Breast epithelium (tissue), 4 donors: ENCODE measurements around the gene KRTAP2-2. TPM values are rescaled to one million over a fixed set of nuclear protein-coding genes. Genes with fewer than 3 reads are reported as not detected.
"Not testable (repeated sequence)": the region's sequence is repeated elsewhere in the genome, so short reads cannot be mapped to it uniquely, and the experiment has no call there.

Experiments
- DNase-seq, 2 donors: peaks; one replicate each; pipeline ENCODE4 v3.0.0-alpha.2; 2019; ENCODE audit warnings: low spot score in 2 of 2
- H3K27ac ChIP-seq, 2 donors: fragments of 200-600 bp; sonication (generic) in 1 of 2; one replicate each; pipeline ENCODE4 v1.5.1; 2016 to 2019; ENCODE audit warnings: mild to moderate bottlenecking in 1 of 2
- H3K27me3 ChIP-seq, 2 donors: fragments of 200-600 bp; sonication (generic) in 1 of 2; one replicate each; pipeline versions ENCODE4 v1.5.1 to v1.6.0; 2017 to 2019; ENCODE audit warnings: control low read depth in 1 of 2, mild to moderate bottlenecking in 1 of 2
- H3K36me3 ChIP-seq: fragments of 200-600 bp; one replicate; pipeline ENCODE4 v1.5.1; 2019
- H3K4me1 ChIP-seq, 2 donors: fragments of 200-600 bp; sonication (generic); one replicate each; pipeline ENCODE4 v1.5.1; 2016 to 2019; ENCODE audit warnings: control low read depth in 1 of 2
- H3K4me3 ChIP-seq, 3 donors: fragments of 200-600 bp; sonication (generic); 1 replicate in 2 of 3; 2 replicates in 1 of 3; pipeline ENCODE4 v1.5.1; 2016 to 2019; ENCODE audit warnings: mild to moderate bottlenecking in 3 of 3, moderate library complexity in 2 of 3
- H3K9me3 ChIP-seq, 2 donors: fragments of 200-600 bp; sonication (generic) in 1 of 2; one replicate each; pipeline ENCODE4 v1.5.1; 2016 to 2019; ENCODE audit warnings: control low read depth in 1 of 2
- POLR2A ChIP-seq: fragments of 450-650 bp; IDR thresholded peaks from one replicate; pipeline ENCODE4 v1.6.1; 2016; ENCODE audit warnings: antibody characterized with exemption, mild to moderate bottlenecking, moderate library complexity
- POLR2AphosphoS5 ChIP-seq, 3 donors: sonication (generic); formaldehyde crosslinking; IDR thresholded peaks; one replicate each; pipeline ENCODE4 v1.6.1; 2017; ENCODE audit warnings: antibody characterized with exemption in 3 of 3
- intact Hi-C: fragments of 100-400 bp; cut with DNase I; formaldehyde crosslinking; loops from one replicate; pipeline ENCODE4 v1.15.1; 2023; ENCODE audit warnings: low total_unique reads
- total RNA-seq, 3 donors: library from RNA; depleted of rRNA; stranded (reverse); fragments of >200 nt; gene quantifications; one replicate each; pipeline ENCODE4 v1.1.0, GENCODE V29; 2016
- TF ChIP-seq, protein P1 (sequence below), 3 donors: fragments of 450-650 bp; IDR thresholded peaks; one replicate each; pipeline ENCODE4 v1.5.1; 2016 to 2017; ENCODE audit warnings: antibody characterized with exemption in 3 of 3, mild to moderate bottlenecking in 3 of 3, moderate library complexity in 3 of 3

KRTAP2-2 gene
- total RNA-seq, 3 donors from 2014 or later = not detected

DNA sequence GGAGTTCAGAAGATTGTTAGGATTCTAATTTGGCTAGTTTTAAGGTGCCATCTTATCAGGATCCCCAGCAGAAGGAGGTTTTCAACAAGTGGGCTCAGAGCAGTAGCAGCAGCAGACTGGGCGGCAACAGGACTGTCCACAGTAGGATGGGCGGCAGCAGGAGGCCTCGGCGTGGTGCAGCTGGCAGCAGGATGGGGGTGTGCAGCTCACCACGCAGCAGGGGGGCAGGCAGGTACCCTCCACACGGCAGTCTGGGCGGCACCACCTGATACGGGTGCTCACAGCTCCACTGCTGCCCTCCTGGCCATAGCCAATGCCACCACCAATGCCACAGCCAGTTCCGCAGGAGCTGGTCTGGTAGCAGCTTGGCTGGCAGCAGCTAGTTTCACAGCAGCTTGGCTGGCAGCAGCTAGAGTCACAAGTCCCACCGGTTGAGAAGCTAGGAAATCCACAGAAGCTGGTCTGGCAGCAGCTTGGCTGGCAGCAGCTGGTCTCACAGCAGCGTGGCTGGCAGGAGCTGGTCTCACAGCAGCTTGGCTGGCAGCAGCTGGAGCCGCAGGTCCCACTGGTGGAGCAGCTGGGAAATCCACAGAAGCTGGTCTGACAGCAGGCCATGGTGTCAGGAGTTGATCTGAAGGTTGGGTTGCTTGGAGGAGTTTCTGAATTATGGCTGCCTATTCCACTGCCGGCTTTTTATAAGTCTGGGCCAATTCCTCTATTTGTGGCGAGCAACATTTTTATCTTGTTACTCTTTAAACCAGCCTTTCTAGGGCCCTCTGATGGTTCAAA, 14.1 kb downstream of the KRTAP2-2 start, which contains the start of gene KRTAP1-1:
KRTAP1-1 (minus strand) TSS at position 668 of the 789 bp plus-strand sequence; CDS start at position 615, 53 bp downstream.
- H3K27me3 ChIP-seq, H3K9me3 ChIP-seq, H3K4me3 ChIP-seq, H3K36me3 ChIP-seq, H3K4me1 ChIP-seq, intact Hi-C loops: not testable (repeated sequence)
- DNase-seq = peak in 1 of 2 donors; percentile 75
- TF ChIP-seq POLR2AphosphoS5 (IDR thresholded peaks at IDR 0.05) = peak in 1 of 3 donors; percentile 12
- H3K27ac ChIP-seq = peak within 1 kb of the TSS in 1 of 2 donors; percentile 64

DNA sequence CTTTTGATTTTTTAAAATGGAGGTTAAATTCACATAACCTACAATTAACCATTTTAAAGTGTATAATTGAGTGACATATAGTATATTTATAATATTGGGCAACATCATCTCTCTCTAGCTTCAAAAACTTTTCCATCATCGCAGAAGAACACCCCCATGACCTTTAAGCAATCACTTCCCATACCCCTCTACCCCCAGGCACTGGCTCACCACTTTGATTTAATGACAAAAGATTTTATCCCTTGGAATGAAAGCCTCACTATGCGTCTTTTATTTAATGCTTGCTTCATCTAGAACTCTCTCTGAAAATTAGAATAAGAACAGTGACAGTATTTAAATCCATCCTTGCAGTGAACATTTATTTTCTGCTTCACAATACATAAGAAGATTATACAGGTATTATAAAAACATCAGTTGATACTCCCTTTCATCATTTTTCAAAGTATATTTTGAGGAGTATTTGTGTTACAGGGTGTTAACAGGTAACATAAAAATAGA, 17.1 kb downstream of the KRTAP2-2 start:
- no peaks in the 10 kb centered on the region for H3K36me3 ChIP-seq
- no peaks in the 10 kb centered on the region for H3K27me3 ChIP-seq
- no peak overlapping the region for H3K4me3 ChIP-seq
- no peak for DNase-seq
- H3K4me1 ChIP-seq = no peaks in the 10 kb centered on the region
- TF ChIP-seq POLR2A (no peak), POLR2AphosphoS5 (IDR thresholded peaks at IDR 0.05) (no peak)
- TF ChIP-seq, protein P1, sequence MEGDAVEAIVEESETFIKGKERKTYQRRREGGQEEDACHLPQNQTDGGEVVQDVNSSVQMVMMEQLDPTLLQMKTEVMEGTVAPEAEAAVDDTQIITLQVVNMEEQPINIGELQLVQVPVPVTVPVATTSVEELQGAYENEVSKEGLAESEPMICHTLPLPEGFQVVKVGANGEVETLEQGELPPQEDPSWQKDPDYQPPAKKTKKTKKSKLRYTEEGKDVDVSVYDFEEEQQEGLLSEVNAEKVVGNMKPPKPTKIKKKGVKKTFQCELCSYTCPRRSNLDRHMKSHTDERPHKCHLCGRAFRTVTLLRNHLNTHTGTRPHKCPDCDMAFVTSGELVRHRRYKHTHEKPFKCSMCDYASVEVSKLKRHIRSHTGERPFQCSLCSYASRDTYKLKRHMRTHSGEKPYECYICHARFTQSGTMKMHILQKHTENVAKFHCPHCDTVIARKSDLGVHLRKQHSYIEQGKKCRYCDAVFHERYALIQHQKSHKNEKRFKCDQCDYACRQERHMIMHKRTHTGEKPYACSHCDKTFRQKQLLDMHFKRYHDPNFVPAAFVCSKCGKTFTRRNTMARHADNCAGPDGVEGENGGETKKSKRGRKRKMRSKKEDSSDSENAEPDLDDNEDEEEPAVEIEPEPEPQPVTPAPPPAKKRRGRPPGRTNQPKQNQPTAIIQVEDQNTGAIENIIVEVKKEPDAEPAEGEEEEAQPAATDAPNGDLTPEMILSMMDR (IDR thresholded peaks at IDR 0.05) = no peak
- no peak overlapping the region for H3K27ac ChIP-seq
- intact Hi-C loops = no loop called here
- H3K9me3 ChIP-seq = no peaks in the 10 kb centered on the region

DNA sequence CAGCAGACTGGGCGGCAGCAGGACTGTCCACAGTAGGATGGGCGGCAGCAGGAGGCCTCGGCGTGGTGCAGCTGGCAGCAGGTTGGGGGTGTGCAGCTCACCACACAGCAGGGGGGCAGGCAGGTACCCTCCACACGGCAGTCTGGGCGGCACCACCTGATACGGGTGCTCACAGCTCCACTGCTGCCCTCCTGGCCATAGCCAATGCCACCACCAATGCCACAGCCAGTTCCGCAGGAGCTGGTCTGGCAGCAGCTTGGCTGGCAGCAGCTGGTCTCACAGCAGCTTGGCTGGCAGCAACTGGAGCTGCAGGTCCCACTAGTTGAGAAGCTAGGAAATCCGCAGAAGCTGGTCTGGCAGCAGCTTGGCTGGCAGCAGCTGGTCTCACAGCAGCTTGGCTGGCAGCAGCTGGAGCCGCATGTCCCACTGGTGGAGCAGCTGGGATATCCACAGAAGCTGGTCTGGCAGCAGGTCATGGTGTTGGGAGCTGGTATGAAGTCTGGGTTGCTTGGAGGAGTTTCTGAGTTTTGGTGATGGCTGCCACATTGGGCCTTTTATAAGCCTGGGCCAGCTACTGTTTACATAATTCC, 20.6 kb downstream of the KRTAP2-2 start, which contains the start of gene KRTAP1-3:
KRTAP1-3 (minus strand) TSS at position 529 of the 590 bp plus-strand sequence; CDS start at position 476, 53 bp downstream.
- H3K36me3 ChIP-seq, H3K9me3 ChIP-seq, H3K27me3 ChIP-seq, intact Hi-C loops, H3K27ac ChIP-seq, H3K4me1 ChIP-seq, H3K4me3 ChIP-seq: not testable (repeated sequence)
- DNase-seq = peak in 1 of 2 donors; percentile 36

DNA sequence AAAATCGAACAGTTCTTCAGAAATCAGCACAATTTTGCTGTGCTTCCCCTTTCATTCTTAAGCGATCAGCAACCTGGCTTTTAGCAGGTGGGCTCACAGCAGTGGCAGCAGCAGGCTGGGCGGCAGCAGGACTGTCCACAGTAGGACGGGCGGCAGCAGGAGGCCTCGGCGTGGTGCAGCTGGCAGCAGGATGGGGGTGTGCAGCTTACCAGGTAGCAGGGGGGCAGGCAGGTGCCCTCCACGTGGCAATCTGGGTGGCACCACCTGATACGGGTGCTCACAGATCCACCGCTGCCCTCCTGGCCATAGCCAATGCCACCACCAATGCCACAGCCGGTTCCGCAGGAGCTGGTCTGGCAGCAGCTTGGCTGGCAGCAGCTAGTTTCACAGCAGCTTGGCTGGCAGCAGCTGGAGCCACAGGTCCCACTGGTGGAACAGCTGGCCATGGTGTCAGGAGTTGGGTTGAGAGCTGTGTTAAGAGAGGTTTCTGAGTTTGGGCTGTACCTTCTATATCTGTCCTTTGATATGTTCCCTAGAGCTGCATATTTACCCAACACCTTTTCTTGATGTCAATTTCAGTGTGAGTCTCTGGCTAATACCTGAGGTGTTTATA, 25.3 kb downstream of the KRTAP2-2 start, which contains the start of gene KRTAP1-4:
KRTAP1-4 (minus strand) TSS at position 563 of the 613 bp plus-strand sequence; CDS start at position 446, 117 bp downstream.
- H3K9me3 ChIP-seq = no peaks in the 10 kb centered on the region
- TF ChIP-seq POLR2AphosphoS5 (IDR thresholded peaks at IDR 0.05) (no peak), POLR2A (no peak)
- TF ChIP-seq, protein P1 (IDR thresholded peaks at IDR 0.05) = no peak
- no peaks in the 10 kb centered on the region for H3K27me3 ChIP-seq
- H3K27ac ChIP-seq = no peak within 1 kb of the TSS
- no peaks in the 10 kb centered on the region for H3K36me3 ChIP-seq
- no peak for DNase-seq
- no peaks in the 10 kb centered on the region for H3K4me1 ChIP-seq
- H3K4me3 ChIP-seq = no peak within 1 kb of the TSS
- intact Hi-C loops = no loop called here

DNA sequence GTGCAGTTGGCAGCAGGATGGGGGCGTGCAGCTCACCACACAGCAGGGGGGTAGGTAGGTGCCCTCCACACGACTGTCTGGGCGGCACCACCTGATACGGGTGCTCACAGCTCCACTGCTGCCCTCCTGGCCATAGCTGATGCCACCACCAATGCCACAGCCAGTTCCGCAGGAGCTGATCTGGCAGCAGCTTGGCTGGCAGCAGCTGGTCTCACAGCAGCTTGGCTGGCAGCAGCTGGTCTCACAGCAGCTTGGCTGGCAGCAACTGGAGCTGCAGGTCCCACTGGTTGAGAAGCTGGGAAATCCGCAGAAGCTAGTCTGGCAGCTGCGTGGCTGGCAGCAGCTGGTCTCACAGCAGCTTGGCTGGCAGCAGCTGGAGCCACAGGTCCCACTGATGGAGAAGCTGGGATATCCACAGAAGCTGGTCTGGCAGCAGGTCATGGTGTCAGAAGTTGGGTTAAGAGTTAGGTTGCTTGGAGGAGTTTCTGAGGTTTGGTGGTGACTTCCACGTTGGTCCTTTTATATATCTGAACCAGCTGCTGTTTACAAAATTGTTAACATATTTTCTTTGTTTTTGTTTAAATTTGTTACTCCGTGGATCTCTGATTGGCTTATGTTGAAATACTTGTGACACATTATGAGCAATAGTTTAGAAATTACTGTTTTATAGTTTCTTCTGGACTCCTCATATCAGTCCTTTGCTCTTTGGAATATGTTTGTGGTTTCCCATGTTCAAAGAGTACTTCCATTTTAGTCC, 28.1 kb downstream of the KRTAP2-2 start, which contains the start of gene KRTAP1-5:
KRTAP1-5 (minus strand) TSS at position 494 of the 757 bp plus-strand sequence; CDS start at position 441, 53 bp downstream.
- Histone ChIP-seq H3K4me3 (no peak within 1 kb of the TSS), H3K27me3 (no peaks in the 10 kb centered on the region), H3K4me1 (no peaks in the 10 kb centered on the region), H3K27ac (no peak within 1 kb of the TSS), H3K9me3 (no peaks in the 10 kb centered on the region), H3K36me3 (no peaks in the 10 kb centered on the region)
- DNase-seq = no peak
- no peak for TF ChIP-seq POLR2A
- no peak for TF ChIP-seq POLR2AphosphoS5 (IDR thresholded peaks at IDR 0.05)
- TF ChIP-seq, protein P1 (IDR thresholded peaks at IDR 0.05) = no peak
- intact Hi-C loops = no loop called here
